Parietal lobe (tissue), 1 donor: ENCODE results near the gene SNAPC4. TPM values are rescaled to one million over a fixed set of nuclear protein-coding genes. Genes with fewer than 3 reads are reported as not detected.

Experiments used
- total RNA-seq: library from RNA; depleted of rRNA; stranded (reverse); fragments of >200 nt; gene quantifications from one replicate; pipeline ENCODE4 v1.2.3, GENCODE V29; 2014

The SNAPC4 gene, protein sequence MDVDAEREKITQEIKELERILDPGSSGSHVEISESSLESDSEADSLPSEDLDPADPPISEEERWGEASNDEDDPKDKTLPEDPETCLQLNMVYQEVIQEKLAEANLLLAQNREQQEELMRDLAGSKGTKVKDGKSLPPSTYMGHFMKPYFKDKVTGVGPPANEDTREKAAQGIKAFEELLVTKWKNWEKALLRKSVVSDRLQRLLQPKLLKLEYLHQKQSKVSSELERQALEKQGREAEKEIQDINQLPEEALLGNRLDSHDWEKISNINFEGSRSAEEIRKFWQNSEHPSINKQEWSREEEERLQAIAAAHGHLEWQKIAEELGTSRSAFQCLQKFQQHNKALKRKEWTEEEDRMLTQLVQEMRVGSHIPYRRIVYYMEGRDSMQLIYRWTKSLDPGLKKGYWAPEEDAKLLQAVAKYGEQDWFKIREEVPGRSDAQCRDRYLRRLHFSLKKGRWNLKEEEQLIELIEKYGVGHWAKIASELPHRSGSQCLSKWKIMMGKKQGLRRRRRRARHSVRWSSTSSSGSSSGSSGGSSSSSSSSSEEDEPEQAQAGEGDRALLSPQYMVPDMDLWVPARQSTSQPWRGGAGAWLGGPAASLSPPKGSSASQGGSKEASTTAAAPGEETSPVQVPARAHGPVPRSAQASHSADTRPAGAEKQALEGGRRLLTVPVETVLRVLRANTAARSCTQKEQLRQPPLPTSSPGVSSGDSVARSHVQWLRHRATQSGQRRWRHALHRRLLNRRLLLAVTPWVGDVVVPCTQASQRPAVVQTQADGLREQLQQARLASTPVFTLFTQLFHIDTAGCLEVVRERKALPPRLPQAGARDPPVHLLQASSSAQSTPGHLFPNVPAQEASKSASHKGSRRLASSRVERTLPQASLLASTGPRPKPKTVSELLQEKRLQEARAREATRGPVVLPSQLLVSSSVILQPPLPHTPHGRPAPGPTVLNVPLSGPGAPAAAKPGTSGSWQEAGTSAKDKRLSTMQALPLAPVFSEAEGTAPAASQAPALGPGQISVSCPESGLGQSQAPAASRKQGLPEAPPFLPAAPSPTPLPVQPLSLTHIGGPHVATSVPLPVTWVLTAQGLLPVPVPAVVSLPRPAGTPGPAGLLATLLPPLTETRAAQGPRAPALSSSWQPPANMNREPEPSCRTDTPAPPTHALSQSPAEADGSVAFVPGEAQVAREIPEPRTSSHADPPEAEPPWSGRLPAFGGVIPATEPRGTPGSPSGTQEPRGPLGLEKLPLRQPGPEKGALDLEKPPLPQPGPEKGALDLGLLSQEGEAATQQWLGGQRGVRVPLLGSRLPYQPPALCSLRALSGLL (N-terminal part only)
- total RNA-seq: 12.2 TPM

DNA sequence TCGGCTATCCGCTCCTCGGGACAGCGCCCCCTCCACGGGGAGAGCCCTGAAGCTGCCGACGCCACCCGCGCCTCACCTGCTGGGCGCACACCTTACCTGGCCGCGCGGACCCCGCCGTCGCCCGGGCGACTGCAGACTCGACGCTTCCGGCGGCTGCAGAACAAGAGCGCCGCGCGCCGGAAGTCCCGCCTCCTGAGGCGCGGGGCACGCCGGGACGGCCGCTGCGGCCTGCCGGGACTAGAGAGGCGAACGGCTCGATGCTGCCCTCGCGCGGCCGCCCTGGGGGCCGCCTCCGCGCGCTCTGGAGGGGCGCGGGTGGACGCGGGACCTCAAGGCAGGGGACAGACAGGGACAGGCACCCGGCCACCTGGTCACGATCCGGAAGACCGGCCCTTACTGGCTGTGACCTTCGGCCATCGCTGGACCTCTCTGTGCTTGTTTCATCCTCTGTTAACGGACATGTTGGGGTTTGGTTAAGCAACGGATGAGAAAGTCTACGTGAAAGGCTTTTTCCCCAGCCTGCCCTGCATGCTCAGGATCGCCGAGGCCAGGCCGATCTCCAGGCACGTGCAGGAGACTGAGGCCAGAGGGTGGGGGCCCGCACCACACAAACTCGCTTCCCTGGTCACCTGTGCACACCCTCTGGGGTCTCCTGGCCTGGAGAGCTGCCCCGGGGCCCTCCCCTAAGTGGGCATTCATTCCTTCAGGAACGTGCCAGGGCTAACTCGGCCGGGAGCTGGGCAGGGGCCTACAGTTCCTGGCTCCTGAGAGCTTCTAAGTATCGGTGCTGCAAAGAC is at the start of gene SNAPC4:
TSS of gene SNAPC4 (minus strand) at position 133 of the 797 bp plus-strand sequence. CDS start 1,742 bp downstream, outside the sequence.

DNA sequence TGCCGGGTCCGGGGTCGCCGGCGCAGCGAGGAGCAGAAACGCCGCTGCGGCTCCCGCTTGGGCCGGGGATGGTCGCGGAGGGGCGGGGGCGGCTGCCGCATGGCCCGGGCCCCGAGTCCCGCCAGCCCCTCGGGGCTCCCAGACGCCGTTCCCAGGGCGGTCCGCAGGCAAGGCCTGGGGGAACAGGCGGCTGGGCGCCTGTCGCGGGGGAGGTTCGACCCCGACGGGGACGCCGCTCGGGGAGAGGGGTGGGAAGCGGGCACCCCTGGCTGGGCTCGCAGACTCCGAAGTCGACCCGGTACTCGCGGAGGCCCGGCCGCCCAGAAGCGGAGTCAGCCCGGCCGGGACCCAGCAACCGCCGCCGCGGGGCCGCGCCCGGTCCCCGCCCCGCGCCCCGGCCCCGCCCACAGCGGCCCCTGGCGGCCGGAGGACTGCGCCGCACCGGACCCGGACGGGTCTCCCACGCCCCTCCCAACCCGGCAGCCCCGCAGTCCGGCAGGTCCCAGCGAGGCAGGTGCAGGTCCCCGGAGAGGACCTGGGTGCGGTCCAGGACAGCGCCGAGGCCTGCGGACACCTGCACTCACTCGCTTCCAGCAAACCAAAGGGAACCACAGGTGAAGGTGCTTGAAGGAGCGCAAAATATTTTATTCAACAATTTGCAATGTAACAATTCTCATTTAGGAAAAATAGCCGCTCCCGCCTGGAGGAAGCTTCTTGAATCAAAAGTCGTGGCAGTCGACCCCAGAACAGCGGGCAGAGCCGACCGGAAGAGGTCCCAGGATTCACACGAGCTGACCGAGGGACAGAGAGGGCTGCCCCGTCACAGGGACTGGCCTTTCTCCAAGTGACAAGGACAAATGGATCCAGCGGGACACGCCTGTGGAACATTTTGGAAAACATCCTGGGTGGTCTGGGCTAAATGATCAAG is 39.8 kb upstream of the SNAPC4 start, which contains the start of gene INPP5E:
TSS of gene INPP5E (minus strand) at position 365 of the 928 bp plus-strand sequence. CDS start 426 bp downstream, outside the sequence.

DNA sequence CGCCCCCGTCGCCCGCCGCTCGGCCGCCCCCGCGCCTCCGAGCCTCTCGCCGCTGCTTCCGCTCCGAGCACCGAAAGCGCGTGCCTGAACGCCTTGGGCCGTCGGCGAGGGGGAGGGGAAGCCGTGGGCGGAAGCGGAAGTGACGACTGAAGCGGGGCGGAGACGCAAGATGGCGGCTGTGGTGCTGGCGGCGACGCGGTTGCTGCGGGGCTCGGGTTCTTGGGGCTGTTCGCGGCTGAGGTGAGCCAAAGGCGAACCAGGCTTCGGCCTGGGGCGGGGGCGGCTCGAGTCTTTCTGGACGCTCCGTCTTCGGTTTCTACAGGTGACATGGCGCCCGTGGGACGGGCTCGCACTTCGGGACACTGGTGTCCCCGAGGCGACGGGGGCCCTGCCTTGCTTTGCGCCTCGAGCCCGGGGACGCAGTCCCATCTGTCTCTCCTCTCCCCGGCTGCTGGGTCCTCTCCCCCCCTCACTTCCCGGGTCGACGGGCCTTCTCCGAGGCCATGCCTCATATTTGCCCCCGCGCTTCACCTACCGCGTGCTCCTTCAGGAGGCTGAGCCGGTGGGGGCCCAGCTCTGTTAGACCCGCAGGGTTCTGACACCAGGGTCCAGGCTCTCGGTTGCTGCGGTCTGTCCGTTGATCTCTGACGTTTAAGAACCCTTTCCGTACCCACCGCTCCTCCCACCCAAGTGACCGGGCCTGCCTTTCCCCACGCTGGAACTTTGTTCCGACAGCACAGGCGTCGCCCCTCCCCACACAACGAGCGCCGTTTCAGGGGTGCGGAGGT is 10.7 kb upstream of the SNAPC4 start, which contains the start of the genes ENTR1 and PMPCA:
TSS of gene ENTR1 (minus strand) at position 115 of the 788 bp plus-strand sequence. CDS start 217 bp downstream, outside the sequence.
TSS of gene PMPCA (plus strand) at position 159 of the 788 bp plus-strand sequence. CDS start at position 170, 11 bp downstream.

DNA sequence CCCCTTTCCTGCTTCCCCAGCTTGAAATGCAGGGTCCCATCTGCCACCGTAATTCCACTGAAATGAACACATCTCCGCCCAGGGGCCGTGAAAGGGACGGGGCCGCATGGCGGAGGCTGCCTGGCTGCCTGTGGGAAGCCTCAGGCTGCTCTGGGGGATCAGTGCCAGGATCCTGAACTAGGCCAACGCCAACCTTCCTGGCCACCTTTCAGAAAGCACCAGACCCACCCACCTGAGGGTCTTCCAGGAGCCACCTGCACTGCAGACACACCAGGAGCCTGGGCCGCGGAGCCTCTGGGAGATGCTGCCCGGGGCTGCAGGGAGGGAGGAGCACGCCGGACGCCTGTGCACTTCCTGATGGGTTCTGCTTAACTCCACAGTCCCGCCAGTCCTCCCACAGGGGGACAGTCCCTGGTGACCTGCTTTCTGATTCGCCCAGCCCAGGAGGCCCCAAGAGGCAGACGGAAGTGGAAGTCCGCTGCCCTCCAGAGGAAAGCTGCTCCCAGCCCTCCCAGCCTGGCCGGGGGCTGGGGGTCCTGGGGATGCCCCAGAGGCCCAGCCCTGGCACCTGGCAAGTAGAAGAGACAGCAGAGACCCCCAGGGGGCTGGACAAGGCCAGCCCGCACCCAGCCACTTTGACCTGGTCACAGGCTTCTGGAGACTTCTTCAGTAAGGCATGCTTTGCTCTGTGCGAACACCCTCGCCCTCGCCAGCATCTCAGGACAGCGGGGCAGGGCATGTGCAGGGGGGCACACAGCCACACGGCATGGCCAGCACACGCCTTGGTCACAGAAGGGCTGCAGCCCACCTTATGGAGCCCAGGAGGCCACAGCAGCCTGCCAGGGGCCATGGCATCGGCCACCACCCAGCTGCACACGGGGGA is 26.4 kb downstream of the SNAPC4 start, which contains the start of gene CARD9:
TSS of gene CARD9 (minus strand) at position 370 of the 883 bp plus-strand sequence. CDS start 1,591 bp downstream, outside the sequence.

DNA sequence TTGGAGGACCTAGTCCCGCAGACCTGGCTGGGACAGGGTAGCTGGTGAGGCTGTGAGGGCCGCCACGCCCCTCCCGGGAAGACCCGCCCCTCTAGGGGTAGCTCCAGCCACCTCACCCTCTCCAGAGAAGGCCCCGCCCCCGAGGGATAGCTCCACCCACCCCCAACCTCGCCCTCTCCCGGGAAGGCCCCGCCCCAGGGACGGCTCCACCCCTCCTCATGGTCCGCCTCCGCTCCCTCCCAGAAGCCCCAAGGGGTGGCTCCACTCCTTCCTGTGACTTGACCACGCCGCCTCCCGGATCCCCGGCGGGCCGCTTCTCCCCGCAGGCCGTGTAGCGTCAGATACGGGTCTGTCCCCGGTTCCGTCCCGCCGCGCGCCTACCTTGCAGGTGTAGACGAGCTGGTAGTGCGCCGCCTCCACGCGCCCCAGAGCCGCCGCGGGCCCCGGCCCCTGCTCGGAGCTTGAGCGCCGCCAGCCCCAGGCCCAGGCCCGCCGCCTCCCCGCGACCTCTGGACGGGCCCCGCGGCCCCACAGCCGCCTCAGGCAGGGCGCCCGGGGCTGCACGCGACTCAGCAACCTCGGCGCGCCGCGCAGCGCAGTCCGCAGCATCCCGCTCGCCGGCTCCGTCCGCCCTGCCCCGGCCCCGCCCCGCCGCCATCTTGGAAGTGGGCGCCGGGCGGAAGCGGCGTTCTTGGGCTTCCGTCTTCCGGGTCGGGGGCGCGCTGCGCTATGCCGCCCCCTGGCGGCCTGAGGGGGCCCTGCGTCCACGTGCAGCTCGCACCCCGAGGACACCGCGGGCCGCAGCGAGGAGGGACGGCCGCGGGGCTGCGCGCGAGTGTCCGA is 36.6 kb downstream of the SNAPC4 start, which contains the start of gene DNLZ:
TSS of gene DNLZ (minus strand) at position 639 of the 843 bp plus-strand sequence. CDS start at position 609, 30 bp downstream.

Other genes starting within 250 kb of the SNAPC4 start
- gene LHX3, start 195.0 kb downstream of the SNAPC4 start, total RNA-seq: not detected
- 13.8 TPM for gene QSOX2, start 154.4 kb downstream of the SNAPC4 start, total RNA-seq
- not detected for gene CCDC187, start 96.1 kb downstream of the SNAPC4 start, total RNA-seq
- 123 TPM for gene GPSM1, start 72.6 kb downstream of the SNAPC4 start, total RNA-seq
- gene DNLZ, start 36.4 kb downstream of the SNAPC4 start, total RNA-seq: 12.5 TPM
- 0.63 TPM for gene CARD9, start 26.5 kb downstream of the SNAPC4 start, total RNA-seq
- 36.3 TPM for gene ENTR1, start 10.4 kb upstream of the SNAPC4 start, total RNA-seq
- 29.1 TPM for gene PMPCA, start 10.5 kb upstream of the SNAPC4 start, total RNA-seq
- gene INPP5E, start 39.7 kb upstream of the SNAPC4 start, total RNA-seq: 19.7 TPM
- gene SEC16A, start 82.9 kb upstream of the SNAPC4 start, total RNA-seq: 29.7 TPM
- 57.6 TPM for gene NOTCH1, start 145.9 kb upstream of the SNAPC4 start, total RNA-seq